GM12873 (cell line): ENCODE measurements around the gene ATP5PD.

ENCODE experiments used
- CTCF ChIP-seq: IDR thresholded peaks from 2 replicates; pipeline ENCODE4 v1.5.1; 2012; ENCODE audit warnings: low read depth, mild to moderate bottlenecking, moderate library complexity, low read length, control low read depth; ENCODE audit not compliant: insufficient read depth; ENCODE audit errors: missing control alignments

Gene ATP5PD

GRCh38 chr17:74995847-74996246, 50.9 kb downstream of the ATP5PD start:
- TF ChIP-seq CTCF = no peak

- TF ChIP-seq CTCF = no peak
Observed at GRCh38 chr17:74994440-74994839, 52.3 kb downstream of the ATP5PD start.

GRCh38 chr17:74992223-74992622, 54.5 kb downstream of the ATP5PD start:
- no peak for TF ChIP-seq CTCF

- TF ChIP-seq CTCF = no peak
Observed at GRCh38 chr17:74990581-74991105, 56.1 kb downstream of the ATP5PD start.
